ENCODE data around the gene SERPING1. TPM values are rescaled to one million over a fixed set of nuclear protein-coding genes. Genes with fewer than 3 reads are reported as not detected.

SERPING1 gene
- total and polyA plus RNA-seq, 2 donors (not counting 3 experiments of a cell fraction or from before 2014, with no cell fraction given): 0.30 TPM; not detected in 1

DNA sequence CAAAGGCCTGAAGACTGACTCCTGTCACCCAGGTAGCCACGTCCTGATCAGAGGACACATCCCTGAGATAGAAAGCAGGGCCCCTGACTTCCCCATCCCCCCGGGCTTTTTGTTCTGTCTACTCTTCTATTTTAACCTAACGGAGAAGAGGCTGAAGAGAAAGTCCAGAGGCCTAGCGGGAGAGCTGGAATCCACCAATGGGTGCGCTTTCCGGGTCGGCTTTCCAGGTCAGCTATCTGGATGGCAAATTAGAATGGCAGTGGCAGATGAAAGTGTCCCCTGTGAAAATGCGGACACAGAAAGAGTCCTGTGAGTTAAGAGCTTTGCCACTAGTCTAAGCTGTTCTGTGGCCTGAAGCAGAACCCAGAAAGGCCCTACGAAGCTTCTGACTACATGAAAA, 13.1 kb upstream of the SERPING1 start:
- Histone ChIP-seq H3K4me1 (ENCODE audit: control insufficient read depth, extremely low read depth, insufficient read depth, low read length) (no peaks in the 10 kb centered on the region), H3K36me3 (ENCODE audit: control insufficient read depth in 2 of 2, extremely low read depth in 1 of 2, insufficient read depth in 2 of 2, low read length in 2 of 2) (no peaks in the 10 kb centered on the region), H3K27me3 (ENCODE audit: control insufficient read depth in 2 of 2, insufficient read depth in 2 of 2, low read length in 2 of 2) (no peaks in the 10 kb centered on the region), H2AFZ (ENCODE audit: low read depth, low read length) (no peak overlapping the region), H3K9me3 (replicated peaks; ENCODE audit: control insufficient read depth, insufficient read depth, low read length) (no peaks in the 10 kb centered on the region), H3K9ac (replicated peaks; ENCODE audit: extremely low read depth, insufficient read depth, low read length) (no peak overlapping the region), H3K79me2 (ENCODE audit: control insufficient read depth, insufficient read depth, low read length) (no peaks in the 10 kb centered on the region), H4K20me1 (replicated peaks; ENCODE audit: control insufficient read depth, extremely low read depth, insufficient read depth, low read length) (no peaks in the 10 kb centered on the region), H3K27ac (ENCODE audit: insufficient read depth, low read depth, low read length) (no peak overlapping the region), H3K9me1 (replicated peaks; ENCODE audit: control insufficient read depth, extremely low read depth, insufficient read depth, low read length) (no peaks in the 10 kb centered on the region), H3K4me2 (ENCODE audit: insufficient read depth, low read length) (no peak overlapping the region), H3K4me3 (replicated peaks in 1 of 3; ENCODE audit: insufficient read depth in 1 of 3, low read depth in 1 of 3, low read length in 3 of 3) (no peak overlapping the region)
- no peak for TF ChIP-seq EZH2 (IDR thresholded peaks at IDR 0.05; ENCODE audit: borderline replicate concordance, low read depth, low read length, severe bottlenecking)
- intact Hi-C loops (cut with micrococcal nuclease) (no loop called here), dilution Hi-C loops (cut with MboI; ENCODE audit: extremely low pct_ligation_motif_present, low sequenced_read_pairs) (no loop called here)
- BruUV-seq (replicated peaks): no TSS peak
- no peak for DNase-seq (ENCODE audit: low read depth, low spot score)
- POLR2A ChIA-PET: no interaction called here
- CTCF ChIA-PET: interaction anchor here (0.8 kb wide), 1 partner anchor 12 kb away, joined by 3 read pairs; no protein-coding TSS in a partner anchor
- no peak for FAIRE-seq

DNA sequence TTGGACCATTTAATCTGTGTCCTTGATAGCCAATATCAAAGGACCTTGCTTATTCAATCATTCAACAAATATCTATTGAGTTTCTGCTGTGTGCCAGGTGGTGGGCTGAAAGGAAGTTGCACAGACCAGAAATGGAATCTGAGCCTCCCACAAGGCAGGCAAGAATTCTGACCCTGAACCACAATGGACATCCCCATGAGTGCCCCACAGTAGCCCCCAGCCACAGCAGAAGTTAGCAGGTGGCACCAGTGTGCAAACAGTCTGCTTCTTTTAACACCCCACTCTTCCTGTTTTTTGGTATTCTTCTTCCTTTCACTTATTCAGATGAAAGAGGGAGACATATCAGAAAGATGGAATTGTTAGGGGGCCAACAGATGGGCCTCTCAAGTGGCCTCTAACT, 12.2 kb upstream of the SERPING1 start:
- ChIA-PET POLR2A (no interaction called here), CTCF (no interaction called here)
- no peaks in the 10 kb centered on the region for H3K9me1 ChIP-seq (replicated peaks; ENCODE audit: control insufficient read depth, extremely low read depth, insufficient read depth, low read length)
- intact Hi-C loops (cut with micrococcal nuclease) (no loop called here), dilution Hi-C loops (cut with MboI; ENCODE audit: extremely low pct_ligation_motif_present, low sequenced_read_pairs) (no loop called here)
- DNase-seq (ENCODE audit: low read depth, low spot score) (no peak), FAIRE-seq (no peak)
- H4K20me1 ChIP-seq (replicated peaks; ENCODE audit: control insufficient read depth, extremely low read depth, insufficient read depth, low read length): no peaks in the 10 kb centered on the region
- H3K27ac ChIP-seq (ENCODE audit: insufficient read depth, low read depth, low read length): no peak overlapping the region
- no peak overlapping the region for H3K4me3 ChIP-seq (replicated peaks in 1 of 3; ENCODE audit: insufficient read depth in 1 of 3, low read depth in 1 of 3, low read length in 3 of 3)
- no peak overlapping the region for H3K9ac ChIP-seq (replicated peaks; ENCODE audit: extremely low read depth, insufficient read depth, low read length)
- no TSS peak for BruUV-seq (replicated peaks)
- H3K27me3 ChIP-seq (ENCODE audit: control insufficient read depth in 2 of 2, insufficient read depth in 2 of 2, low read length in 2 of 2): no peaks in the 10 kb centered on the region
- no peaks in the 10 kb centered on the region for H3K79me2 ChIP-seq (ENCODE audit: control insufficient read depth, insufficient read depth, low read length)
- no peak overlapping the region for H3K4me2 ChIP-seq (ENCODE audit: insufficient read depth, low read length)
- no peaks in the 10 kb centered on the region for H3K9me3 ChIP-seq (replicated peaks; ENCODE audit: control insufficient read depth, insufficient read depth, low read length)
- no peak overlapping the region for H2AFZ ChIP-seq (ENCODE audit: low read depth, low read length)
- TF ChIP-seq JUN (IDR thresholded peaks at IDR 0.05; ENCODE audit: borderline replicate concordance, insufficient read depth, insufficient read length, low read depth): no peak
- TF ChIP-seq, protein P1, sequence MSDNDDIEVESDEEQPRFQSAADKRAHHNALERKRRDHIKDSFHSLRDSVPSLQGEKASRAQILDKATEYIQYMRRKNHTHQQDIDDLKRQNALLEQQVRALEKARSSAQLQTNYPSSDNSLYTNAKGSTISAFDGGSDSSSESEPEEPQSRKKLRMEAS (IDR thresholded peaks at IDR 0.05; ENCODE audit: insufficient read depth, insufficient read length): no peak
- no peak for TF ChIP-seq POLR2A (IDR thresholded peaks at IDR 0.05; ENCODE audit: low read depth, low read length)
- no peak for TF ChIP-seq EZH2 (IDR thresholded peaks at IDR 0.05; ENCODE audit: borderline replicate concordance, low read depth, low read length, severe bottlenecking)
- no peak for TF ChIP-seq GATA2 (IDR thresholded peaks at IDR 0.05; ENCODE audit: insufficient read depth, insufficient read length, low read depth, low read length)
- H3K4me1 ChIP-seq (ENCODE audit: control insufficient read depth, extremely low read depth, insufficient read depth, low read length): no peaks in the 10 kb centered on the region
- H3K36me3 ChIP-seq (ENCODE audit: control insufficient read depth in 2 of 2, extremely low read depth in 1 of 2, insufficient read depth in 2 of 2, low read length in 2 of 2): no peaks in the 10 kb centered on the region

Measured in endothelial cell of umbilical vein (primary cell).